Stimulated activated CD8-positive, alpha-beta memory T cell treated with anti-CD3 and anti-CD28 coated beads, Interleukin-7, amount 100 ng/mL, for 24 hours (primary cell): Measurements from ENCODE around the gene KCNQ1.

Source experiments
- DNase-seq: peaks from one replicate; pipeline ENCODE4 v3.0.0-alpha.2; 2020; ENCODE audit warnings: low read depth

Gene KCNQ1

GRCh38 chr11:2796508-2797113 is 351.8 kb downstream of the KCNQ1 start:
- no peak for DNase-seq

GRCh38 chr11:2797121-2797711 is 352.4 kb downstream of the KCNQ1 start:
- DNase-seq: no peak

GRCh38 chr11:2797741-2798361 is 353.0 kb downstream of the KCNQ1 start:
- DNase-seq: no peak

GRCh38 chr11:2798951-2799761 is 354.3 kb downstream of the KCNQ1 start:
- no peak for DNase-seq

- DNase-seq: no peak
Measured at GRCh38 chr11:2799881-2800654, 355.3 kb downstream of the KCNQ1 start.

GRCh38 chr11:2800655-2801531 is 356.1 kb downstream of the KCNQ1 start:
- DNase-seq: no peak

- DNase-seq: no peak
Measured at GRCh38 chr11:2801711-2802388, 357.0 kb downstream of the KCNQ1 start.

GRCh38 chr11:2802389-2803185 is 357.8 kb downstream of the KCNQ1 start:
- DNase-seq: no peak

GRCh38 chr11:2803186-2804091 is 358.6 kb downstream of the KCNQ1 start:
- DNase-seq: no peak

GRCh38 chr11:2804189-2804588 is 359.4 kb downstream of the KCNQ1 start:
- DNase-seq: no peak

- DNase-seq: no peak
Measured at GRCh38 chr11:2804701-2805387, 360.0 kb downstream of the KCNQ1 start.

GRCh38 chr11:2805388-2806056 is 360.7 kb downstream of the KCNQ1 start:
- DNase-seq: no peak

- no peak for DNase-seq
Measured at GRCh38 chr11:2806351-2807024, 361.7 kb downstream of the KCNQ1 start.

GRCh38 chr11:2807025-2807681 is 362.3 kb downstream of the KCNQ1 start:
- no peak for DNase-seq

- DNase-seq: no peak
Measured at GRCh38 chr11:2807801-2808241, 363.0 kb downstream of the KCNQ1 start.
